NT2/D1 (cell line): Measurements from ENCODE around the gene ABI2.

Source experiments
- DNase-seq: peaks from one replicate; pipeline ENCODE4 v3.0.0-alpha.2; 2011; ENCODE audit warnings: low read depth, low spot score
- H3K27me3 ChIP-seq: 2 replicates; pipeline ENCODE4 v1.6.0; 2011; ENCODE audit warnings: mild to moderate bottlenecking; ENCODE audit not compliant: insufficient read length, insufficient read depth
- H3K36me3 ChIP-seq: 2 replicates; pipeline ENCODE4 v1.6.1; 2011; ENCODE audit warnings: mild to moderate bottlenecking, low read length, mixed read lengths; ENCODE audit not compliant: insufficient read depth, insufficient read length
- H3K4me1 ChIP-seq: 2 replicates; pipeline ENCODE4 v1.5.1; 2011; ENCODE audit not compliant: insufficient read depth, insufficient read length
- H3K4me3 ChIP-seq: 2 replicates; pipeline ENCODE4 v1.5.1; 2011; ENCODE audit warnings: low read depth; ENCODE audit not compliant: insufficient read length
- H3K9ac ChIP-seq: 2 replicates; pipeline ENCODE4 v1.6.0; 2011; ENCODE audit warnings: low read depth; ENCODE audit not compliant: insufficient read length
- H3K9me3 ChIP-seq: 2 replicates; pipeline ENCODE4 v1.5.1; 2011; ENCODE audit warnings: mild to moderate bottlenecking, low read length; ENCODE audit not compliant: insufficient read depth
- SUZ12 ChIP-seq: IDR thresholded peaks from 2 replicates; pipeline ENCODE4 v1.6.1; 2011; ENCODE audit not compliant: insufficient read length, insufficient read depth; ENCODE audit errors: extremely low read depth
- YY1 ChIP-seq: IDR thresholded peaks from 2 replicates; pipeline ENCODE4 v1.6.1; 2011; ENCODE audit not compliant: insufficient read length, insufficient read depth
- ZNF274 ChIP-seq: IDR thresholded peaks from 2 replicates; pipeline ENCODE4 v1.6.1; 2011; ENCODE audit warnings: mild to moderate bottlenecking, low read depth, low read length

The ABI2 gene

DNA sequence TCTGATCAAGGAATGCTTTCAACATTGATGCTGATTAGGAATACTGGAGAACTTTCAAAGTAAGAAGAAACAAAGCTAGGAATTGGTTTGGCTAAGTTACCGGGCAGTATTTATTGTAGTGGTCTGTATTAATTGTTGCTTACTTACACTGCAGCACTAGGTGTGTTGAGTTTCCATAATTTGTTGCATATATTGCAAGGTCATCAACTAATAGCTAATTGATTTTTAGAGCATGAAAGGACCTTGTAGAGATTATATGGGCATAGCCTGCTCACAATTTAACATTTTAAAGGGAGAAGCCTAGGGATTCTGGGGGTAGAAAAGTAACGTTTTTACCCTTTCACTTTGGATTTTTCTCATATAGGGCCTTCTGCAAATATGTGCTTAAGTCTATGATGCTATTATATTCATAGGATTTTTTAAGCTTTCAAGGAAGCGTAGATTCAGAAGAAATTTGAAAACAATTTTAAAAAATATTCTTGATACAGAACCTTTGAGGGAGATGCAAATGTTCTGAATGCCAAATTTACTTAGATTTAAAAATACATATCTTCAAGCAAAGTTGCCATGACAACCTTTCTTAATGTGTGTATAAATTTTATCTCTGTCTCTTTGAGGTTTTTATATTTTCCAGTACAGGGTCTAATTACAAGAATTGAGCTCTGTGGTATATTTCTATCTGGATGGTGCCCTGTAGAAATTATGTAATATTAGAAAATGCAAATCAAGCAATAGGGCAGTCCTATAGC, 17.3 kb upstream of the ABI2 start:
- no peak for DNase-seq
- no peaks in the 10 kb centered on the region for H3K4me1 ChIP-seq
- H3K9me3 ChIP-seq, result peaks cover 27% of the 10 kb centered on the region; the same call in 1 of the 2 replicates
- H3K36me3 ChIP-seq, result peaks cover 5% of the 10 kb centered on the region
- no peak for TF ChIP-seq ZNF274
- TF ChIP-seq SUZ12, result no peak
- no peak for TF ChIP-seq YY1
- no peaks in the 10 kb centered on the region for H3K27me3 ChIP-seq
- no peak overlapping the region for H3K9ac ChIP-seq
- no peak overlapping the region for H3K4me3 ChIP-seq

- Histone ChIP-seq H3K9ac (no peak overlapping the region), H3K27me3 (no peaks in the 10 kb centered on the region), H3K36me3 (no peaks in the 10 kb centered on the region), H3K4me1 (peaks cover 2% of the 10 kb centered on the region), H3K9me3 (no peaks in the 10 kb centered on the region), H3K4me3 (no peak overlapping the region)
- TF ChIP-seq YY1, result no peak
- TF ChIP-seq ZNF274, result no peak
- TF ChIP-seq SUZ12, result no peak
- DNase-seq, result no peak
Measured at GRCh38 chr2:203326356-203326755, 1.8 kb upstream of the ABI2 start.

GRCh38 chr2:203327582-203327900, 653 bp upstream of the ABI2 start:
- Histone ChIP-seq H3K9me3 (no peaks in the 10 kb centered on the region), H3K36me3 (no peaks in the 10 kb centered on the region), H3K9ac (peak overlapping the region; percentile 95), H3K27me3 (no peaks in the 10 kb centered on the region), H3K4me1 (peaks cover 2% of the 10 kb centered on the region), H3K4me3 (peak overlapping the region; percentile 65)
- TF ChIP-seq YY1 (no peak), SUZ12 (no peak), ZNF274 (no peak)
- no peak for DNase-seq

DNA sequence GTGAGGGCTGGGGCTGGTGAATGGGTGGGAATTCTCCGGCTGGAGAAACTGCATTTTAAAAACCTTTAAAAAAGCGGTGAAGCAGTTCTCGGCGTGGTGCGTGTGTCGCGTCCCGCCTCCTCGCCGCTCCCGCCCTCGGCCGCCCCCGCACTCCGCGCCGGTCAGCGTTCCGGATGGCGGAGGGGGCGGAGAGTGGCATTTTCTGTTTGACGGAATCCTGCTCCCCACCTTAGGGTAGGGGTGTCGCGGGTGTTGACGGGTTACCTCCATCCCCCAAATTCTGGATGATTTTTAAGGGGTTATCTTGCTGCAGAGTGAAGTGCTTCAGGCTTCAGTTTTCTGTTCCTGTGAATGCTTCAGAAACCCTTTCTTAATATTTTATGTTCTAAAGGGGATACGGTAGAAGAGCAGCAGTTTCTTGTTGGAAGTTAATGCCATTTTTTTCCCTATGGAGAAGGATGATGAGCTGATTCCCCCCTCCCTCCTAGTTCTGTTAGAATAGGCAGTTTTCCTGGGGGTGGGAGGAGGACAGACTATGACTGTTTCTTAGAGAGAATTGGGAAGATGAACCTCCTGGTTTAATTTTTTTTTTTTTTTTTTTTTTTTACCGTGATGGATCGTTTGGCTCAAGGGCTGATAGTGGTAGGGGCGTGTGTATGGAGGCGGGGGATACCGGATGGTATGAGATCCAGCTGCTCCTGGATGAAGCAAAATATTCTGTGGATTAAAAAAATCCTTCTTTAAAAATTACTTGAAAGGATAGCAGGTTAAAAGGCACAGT, 756 bp downstream of the ABI2 start:
- no peak for DNase-seq
- H3K9me3 ChIP-seq, result no peaks in the 10 kb centered on the region
- H3K4me1 ChIP-seq, result peaks cover 2% of the 10 kb centered on the region
- H3K9ac ChIP-seq, result peak overlapping the region; percentile 90
- peak overlapping the region; percentile 76 for H3K4me3 ChIP-seq
- no peak for TF ChIP-seq ZNF274
- no peak for TF ChIP-seq SUZ12
- no peak for TF ChIP-seq YY1
- H3K27me3 ChIP-seq, result no peaks in the 10 kb centered on the region
- peaks cover 2% of the 10 kb centered on the region for H3K36me3 ChIP-seq

GRCh38 chr2:203330434-203330833, 2.2 kb downstream of the ABI2 start:
- Histone ChIP-seq H3K36me3 (peaks cover 7% of the 10 kb centered on the region), H3K9ac (peak overlapping the region; percentile 29), H3K27me3 (no peaks in the 10 kb centered on the region), H3K9me3 (no peaks in the 10 kb centered on the region), H3K4me1 (peaks cover 2% of the 10 kb centered on the region), H3K4me3 (no peak overlapping the region)
- DNase-seq, result no peak
- TF ChIP-seq YY1 (no peak), SUZ12 (no peak), ZNF274 (no peak)

DNA sequence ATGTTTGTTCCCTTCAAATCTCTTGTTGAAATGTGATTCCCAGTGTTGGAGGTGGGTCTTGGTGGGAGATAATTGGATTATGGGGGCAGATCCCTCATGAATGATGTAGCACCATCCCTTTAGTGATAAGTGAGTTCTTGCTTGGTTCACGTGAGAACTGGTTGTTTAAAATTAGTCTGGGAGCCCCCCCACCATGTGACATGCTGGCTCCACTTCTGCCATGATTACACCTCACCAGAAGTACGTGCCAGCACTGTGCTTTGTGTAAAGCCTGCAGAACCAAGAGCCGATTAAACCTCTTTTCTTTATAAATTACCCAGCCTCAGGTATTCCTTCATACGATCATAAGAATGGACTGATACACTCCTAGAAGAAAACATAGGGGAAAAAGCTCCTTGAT, 10.1 kb downstream of the ABI2 start:
- TF ChIP-seq SUZ12, result no peak
- no peak for TF ChIP-seq ZNF274
- no peak for TF ChIP-seq YY1
- H3K27me3 ChIP-seq, result no peaks in the 10 kb centered on the region
- no peak overlapping the region for H3K4me3 ChIP-seq
- no peaks in the 10 kb centered on the region for H3K9me3 ChIP-seq
- no peak for DNase-seq
- H3K36me3 ChIP-seq, result peaks cover 15% of the 10 kb centered on the region
- no peak overlapping the region for H3K9ac ChIP-seq
- peaks cover 3% of the 10 kb centered on the region for H3K4me1 ChIP-seq

DNA sequence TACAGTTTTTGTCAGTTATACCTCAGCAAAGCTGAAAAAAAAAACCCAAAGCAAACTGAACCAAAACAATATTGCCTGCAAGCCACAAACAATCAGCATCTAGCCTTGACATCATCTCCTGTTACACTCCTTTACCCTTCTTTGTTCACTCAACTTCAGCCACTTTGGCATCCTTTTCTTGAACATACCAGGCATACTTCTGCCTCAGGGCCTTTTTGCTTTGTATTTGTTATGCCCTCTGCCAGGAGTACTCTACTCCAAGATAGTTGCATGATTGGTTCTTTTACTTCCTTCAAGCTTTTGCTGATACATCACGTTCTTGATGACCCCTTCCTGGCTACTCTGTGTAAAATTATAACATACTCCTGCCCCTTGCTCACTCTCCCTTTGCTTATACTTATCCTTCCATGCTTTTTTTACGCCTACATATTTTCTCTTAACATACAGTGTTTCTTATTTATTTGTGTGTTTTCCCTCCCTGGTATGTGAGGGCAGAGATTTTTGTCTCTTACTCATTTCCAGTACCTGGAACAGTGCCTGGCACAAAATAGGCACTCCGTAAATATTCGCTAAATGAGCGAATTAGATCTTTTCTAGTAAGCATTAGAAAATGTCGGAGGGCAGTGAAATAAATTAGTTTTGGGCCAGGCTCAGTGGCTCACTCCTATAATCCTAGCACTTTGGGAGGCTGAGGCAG, 12.7 kb downstream of the ABI2 start:
- Histone ChIP-seq H3K4me3 (no peak overlapping the region), H3K36me3 (peaks cover 21% of the 10 kb centered on the region), H3K27me3 (no peaks in the 10 kb centered on the region), H3K4me1 (peaks cover 3% of the 10 kb centered on the region), H3K9me3 (0 out of 2 replicates have a peak, but pooled peaks cover 7% of the 10 kb centered on the region), H3K9ac (no peak overlapping the region)
- TF ChIP-seq ZNF274, result no peak
- TF ChIP-seq SUZ12, result no peak
- TF ChIP-seq YY1, result no peak
- peak; percentile 63 for DNase-seq
